HUDEP-2 (cell line): ENCODE measurements around the gene PPFIA4.

Experiments
- DNase-seq, 76 experiments: peaks; one replicate each; lab custom pipeline; 2025; ENCODE audit not compliant: unreplicated experiment in 76 of 76; lab: John Stamatoyannopoulos, UW

PPFIA4 gene

DNA sequence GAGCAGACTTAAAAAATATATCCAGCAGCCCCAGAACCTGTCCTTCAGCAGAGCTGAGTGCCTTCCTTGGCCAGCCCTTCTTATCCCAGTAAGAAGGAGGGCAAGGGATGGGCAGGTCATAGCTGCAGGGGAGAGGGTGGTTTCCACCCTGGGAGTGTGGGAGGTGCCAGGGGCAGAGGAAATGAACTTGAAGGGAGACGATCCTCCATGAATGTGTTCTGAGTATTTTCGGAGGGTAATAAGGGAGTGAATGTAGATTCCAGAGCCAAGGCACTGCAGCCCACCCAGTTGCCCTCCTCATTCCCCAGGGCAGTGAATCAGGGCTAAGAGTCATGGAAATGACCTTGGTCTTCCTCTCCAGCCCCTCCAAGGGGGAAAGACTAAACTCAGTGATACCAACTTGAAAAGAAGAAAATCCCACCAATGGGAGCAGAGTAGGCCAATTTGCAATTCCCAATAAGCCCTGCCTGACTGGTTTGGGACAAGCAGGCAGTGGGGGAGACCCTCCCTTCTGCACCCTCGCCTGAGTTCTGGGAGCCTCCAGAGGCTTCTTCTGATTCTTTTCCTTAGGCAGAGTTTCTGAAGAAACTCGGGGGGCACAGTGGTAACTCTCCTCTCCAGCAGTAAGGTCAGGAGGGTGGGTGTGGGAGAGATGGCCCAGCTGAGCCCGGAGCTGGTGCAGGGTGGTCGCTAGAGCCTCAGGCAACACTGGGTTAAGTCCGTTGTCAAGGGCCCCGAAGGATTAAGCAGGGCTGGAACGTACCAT lies 55.4 kb downstream of the PPFIA4 start:
- no peak for DNase-seq

DNA sequence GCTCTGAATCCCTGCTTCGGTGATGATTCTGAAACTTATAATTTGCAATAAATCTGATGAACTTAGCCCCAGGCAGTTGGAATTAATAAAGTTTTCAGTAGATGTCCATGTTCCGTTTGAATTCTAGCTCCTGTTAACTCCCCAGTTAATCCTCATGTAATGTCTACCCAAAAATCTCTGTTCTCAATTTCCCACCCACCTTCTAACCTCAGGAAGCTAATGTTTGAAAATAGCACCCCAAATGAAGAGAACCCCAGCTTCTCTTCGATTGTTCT lies 55.9 kb downstream of the PPFIA4 start:
- no peak for DNase-seq

DNA sequence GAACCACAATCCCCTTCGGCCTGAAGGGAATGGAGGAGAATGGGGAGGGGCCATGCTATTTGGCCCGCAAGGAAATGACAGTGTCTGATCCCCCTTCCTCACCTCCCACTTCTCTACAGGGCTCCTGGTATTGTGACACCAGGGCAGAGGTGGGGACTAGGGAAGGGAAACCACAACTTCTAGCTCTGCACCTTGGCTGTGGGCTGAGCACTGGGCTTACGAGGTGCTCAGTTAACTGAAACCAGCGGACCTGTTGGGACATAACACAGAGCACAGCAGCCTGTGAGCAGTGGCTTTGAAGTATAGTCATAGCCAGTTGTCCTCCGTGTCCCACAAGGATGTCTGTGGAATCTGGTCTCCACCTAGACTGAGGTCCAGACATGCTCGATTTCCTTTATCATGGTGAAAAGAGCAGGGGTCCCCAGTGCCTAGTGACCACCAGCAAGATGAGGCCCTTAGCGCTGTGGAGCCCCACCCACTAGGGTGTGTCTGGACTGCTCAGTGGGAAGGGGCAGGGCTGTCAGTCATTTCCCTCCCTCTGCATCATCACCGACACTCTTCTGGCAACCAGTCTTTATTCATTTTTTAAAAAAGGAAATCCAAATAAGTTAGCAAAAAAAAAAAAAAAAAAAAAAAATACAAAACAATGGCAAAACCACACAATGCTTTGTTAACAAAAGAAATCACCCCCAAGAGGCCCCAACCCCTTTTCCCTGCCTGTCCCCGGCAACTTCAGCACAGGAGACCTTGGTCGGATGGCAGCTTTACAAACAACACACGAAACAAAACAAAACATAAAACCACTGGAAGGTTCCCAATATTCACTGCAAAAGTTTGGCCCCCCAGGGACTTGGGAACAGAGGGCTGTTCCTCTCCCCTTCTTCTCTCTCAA lies 56.5 kb downstream of the PPFIA4 start:
- no peak for DNase-seq

DNA sequence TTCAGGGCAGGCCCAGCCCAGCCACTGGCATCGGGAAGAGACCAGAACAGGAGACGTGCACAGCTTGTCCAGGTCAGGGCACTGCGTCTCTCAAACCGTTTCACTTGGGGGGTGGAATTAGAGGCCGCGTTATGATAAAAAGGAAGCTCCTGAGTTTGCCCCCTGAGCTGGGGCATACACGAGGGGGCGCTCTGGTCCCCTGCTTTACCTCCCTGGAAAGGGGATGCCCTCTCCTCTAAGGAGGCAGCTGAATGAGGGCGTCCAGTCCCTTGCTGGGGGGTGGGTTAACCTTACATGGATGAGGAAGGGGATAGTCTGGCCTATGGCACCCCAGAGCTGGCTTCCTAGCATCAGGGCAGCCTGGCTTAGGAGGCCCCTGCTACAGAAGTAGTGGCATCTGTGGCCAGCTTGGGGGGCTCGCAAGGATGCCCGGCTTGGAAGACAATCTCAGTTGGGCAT lies 57.2 kb downstream of the PPFIA4 start:
- DNase-seq, result no peak

DNA sequence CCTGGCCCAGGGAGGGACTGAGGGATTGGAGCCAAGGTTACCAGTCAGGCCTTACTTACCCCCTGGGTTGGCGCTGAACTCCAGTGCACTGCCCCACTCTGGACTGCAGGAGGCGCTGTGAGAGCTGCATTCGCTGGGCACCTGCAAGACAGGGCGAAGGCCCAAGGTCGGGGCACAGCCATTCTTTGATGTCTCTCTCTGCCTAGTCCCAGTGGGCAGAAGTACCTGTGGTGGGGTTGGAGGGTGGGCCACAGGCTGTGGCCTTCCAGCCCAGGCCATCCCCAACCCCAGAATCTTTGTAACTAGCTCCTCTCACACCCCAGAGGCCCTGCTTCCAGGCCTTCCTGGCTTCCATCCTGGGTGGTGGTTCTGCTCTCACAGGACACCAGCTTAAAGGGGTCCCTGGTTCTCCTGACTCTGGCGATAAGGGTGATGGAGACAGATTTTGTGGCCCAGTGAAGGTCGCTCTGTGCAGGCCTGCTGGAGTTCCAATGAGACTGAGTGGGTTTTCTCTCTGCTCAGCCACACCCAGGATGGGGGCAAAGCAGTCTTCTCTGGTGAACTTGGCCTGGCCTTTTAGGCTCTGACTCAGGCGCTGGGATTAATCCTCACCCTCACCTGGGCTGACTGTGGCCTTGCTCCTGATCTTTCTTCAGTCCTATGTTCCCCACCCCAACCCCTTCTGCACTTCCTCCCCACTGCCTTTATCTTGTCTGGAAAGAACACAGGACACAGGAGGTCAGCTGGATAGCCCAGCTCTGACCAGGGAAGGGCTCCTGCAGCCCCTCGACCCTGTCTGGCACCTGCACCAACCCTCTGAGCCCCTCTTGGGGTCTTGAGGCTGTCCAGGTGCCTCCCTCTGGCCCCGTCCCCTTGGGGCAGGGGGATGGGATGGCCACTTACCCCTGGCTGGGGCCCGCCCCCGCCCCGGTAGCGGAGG lies 58.6 kb downstream of the PPFIA4 start:
- peak in 36 of 76 experiments; percentile 2 to 60 (median 15) for DNase-seq

DNA sequence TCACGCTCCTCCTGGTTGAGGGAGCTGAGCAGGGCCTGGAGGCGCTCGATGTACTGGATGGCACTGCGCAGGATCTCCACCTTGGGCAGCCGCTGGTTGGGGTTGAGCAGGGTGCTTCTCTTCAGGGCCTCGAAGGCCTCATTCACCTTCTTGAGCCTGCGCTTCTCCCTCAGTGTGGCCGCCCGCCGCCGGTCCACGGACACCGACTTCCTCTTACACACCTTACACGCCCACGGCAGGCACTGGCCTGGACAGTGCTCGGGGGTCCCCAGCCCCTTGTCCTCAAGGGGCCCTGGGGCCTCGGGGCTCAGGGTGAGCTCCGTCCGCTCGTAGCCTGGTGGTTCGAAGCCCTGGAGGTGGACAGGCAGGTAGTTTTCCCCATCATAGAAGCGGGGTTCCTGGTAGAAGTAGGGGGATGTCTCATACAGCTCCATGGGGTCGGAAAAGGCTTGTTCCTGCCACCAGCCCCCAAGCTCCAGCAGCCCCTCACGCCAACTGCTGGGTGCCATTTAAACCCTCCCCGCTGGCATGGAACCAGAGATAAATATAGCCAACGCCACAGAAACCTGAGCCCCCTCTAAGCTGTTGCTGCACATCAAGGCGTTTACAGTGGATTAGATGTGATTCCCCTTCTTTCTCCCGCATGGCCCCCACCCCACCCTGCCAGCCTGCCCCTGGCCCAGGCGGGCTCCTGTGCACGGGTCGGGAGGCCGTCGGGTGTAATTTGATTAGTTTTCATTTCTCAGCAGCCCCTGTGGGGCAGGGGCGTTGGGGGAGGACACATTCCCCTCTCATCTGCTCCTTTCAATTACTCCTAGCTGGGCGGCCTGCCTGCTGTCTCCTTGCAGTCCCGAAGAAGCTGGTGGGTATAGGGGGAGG lies 59.5 kb downstream of the PPFIA4 start, which contains the start of gene MYOG:
TSS of gene MYOG (minus strand) at position 485 of the 879 bp plus-strand sequence. CDS start at position 434, 51 bp downstream.
- no peak for DNase-seq

DNA sequence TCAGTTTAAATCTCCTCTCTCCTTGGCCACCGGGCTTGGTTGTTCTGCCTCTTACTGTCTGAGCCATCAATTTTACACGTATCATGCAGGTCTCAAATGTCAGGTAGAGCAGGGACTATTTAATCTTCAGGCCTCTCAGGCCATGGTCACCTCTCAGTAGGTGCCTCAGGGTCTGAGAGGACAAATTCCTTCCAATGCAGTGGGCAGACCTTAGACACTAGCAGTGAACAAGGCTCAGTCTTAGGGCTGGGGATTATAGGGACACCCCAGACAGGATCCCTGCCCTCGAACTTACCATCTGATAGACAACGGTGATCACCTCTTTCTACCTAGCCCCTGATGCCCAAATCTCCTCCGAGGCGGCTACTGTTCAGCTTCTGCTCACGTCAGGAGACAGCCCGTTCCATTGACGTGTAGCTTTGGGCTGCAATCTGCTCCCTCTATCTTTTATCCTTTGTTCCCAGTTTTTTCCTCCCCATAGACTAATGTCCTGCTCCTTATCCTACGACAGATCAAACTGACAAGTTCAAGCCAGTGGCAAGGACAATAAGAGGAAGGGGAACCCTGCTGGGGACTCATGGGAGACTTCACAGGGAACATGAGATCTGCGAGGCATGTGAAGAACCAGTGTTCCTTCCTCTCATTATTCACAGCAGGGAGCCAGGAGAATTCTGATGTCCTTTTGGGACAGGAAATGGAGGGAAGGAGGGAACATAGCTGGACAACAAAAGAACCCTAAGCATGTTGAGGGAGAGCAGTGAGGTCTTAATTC lies 60.9 kb downstream of the PPFIA4 start:
- no peak for DNase-seq

DNA sequence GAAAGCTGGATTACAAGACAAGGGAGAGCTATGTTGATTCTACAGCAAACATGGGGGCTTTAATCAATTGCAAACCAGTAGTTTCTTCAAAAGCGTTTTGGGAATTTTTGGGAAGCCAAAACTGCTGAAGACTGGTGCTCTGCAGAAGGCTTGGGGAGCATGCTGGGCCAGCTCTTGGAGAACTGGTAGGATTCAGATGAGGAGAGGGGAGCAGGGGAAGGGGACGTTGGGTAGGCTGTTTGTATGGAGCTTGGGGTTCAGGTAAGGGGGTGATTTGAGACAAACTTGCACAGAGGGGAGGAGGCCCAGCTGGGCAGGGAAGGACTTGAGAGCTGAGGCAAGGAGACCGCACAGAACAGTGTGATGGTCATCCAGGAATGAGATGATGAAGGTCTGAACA lies 62.1 kb downstream of the PPFIA4 start:
- DNase-seq, result no peak

DNA sequence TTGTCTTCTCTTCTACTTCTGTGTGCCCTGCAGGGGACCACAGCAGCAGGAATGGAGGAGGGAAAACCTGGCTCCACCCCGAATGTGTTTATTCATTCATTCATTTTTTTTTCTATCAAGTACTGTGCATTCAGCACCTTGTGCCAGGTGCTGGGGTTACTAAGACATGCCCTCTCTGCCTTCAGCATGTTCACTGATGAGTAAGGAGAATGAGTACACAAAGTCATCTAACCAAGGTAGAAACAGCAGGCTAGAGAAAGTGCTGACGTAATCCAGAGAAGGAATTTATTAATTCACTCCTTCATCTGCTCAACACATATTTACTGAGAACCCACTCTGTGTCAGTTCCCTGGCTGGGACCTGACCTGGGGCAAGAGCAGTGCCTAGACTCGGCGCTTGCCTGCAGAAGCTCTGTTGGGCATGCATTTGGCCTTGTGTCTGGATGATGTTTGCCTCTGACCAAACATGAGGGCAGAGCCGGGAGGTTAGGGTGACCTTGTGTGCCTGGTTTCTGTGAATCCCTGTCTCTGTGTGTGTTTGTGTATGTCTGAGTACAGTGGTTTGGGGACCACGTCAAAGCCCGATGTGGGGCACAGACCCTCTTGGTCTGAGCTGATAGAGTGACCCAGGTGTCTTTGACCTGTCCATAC lies 62.8 kb downstream of the PPFIA4 start:
- DNase-seq, result no peak

DNA sequence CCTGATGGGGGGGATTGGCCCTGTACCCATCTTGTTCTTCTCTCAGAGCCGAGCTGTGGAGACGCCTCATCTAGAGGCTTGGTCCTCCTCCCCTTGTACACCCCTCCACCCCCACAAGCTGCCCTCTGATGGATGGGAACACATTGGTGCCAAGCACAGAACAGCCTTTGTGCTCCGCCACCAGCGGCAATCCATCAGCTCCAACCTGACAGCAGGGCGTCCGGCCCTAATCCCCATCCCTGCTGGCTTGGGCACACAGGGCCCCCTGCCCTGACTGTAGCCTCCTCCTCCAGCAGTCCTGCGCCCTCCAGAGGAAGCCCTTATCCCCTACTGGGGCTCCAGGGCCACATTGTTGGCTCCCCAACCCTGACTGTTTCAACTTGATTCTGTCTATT lies 63.4 kb downstream of the PPFIA4 start:
- no peak for DNase-seq

DNA sequence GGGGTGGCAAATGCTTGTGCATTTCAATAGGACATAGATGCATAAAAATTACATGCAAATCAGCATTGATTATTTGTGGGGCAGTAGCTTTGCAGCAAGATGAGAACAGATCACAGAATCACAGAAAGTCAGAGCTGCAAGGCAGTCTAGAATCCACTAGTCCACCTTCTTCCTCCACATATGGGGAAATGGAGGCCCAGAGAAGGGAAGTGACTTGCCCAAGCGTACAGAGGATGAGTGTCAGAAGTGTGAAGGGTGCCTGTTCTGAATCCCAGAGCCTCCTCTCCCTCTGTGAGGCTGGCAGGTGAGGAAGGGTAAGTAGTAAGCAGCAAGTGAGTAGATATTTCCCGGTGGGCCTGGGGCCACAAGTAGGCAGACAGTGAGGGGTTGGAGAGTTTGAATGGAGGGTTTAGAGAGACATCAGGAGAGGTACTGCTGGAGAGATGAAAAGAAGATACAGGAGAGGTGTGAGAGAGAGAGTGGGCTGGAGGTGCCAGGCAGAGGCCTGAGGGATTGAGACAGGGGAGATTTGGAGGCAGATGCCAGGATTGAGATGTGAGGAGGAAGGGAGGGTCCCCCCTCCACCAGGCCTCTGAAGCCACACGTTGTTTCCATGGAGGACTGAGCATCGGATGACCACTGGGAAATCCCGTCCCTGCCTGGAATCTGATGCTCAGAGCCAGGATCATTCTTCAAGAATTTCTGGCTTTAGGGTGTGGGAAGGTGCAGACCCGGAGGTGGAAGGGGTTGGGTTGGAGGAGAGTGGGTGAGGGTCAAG lies 64.3 kb downstream of the PPFIA4 start:
- DNase-seq, result no peak

DNA sequence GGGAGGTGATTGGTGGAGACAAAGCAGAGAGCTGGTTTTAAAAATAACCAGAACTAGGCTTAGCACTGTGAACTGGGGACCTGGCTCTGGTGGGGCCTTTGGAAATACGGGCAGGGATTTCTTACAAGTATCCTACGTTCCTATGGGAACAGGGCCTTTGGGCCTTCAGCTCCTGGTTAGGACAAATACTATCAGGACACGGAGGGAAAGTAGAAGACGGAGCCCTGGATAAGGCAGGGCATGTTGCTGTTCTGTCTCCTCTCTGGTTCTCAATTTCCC lies 64.8 kb downstream of the PPFIA4 start:
- no peak for DNase-seq

DNA sequence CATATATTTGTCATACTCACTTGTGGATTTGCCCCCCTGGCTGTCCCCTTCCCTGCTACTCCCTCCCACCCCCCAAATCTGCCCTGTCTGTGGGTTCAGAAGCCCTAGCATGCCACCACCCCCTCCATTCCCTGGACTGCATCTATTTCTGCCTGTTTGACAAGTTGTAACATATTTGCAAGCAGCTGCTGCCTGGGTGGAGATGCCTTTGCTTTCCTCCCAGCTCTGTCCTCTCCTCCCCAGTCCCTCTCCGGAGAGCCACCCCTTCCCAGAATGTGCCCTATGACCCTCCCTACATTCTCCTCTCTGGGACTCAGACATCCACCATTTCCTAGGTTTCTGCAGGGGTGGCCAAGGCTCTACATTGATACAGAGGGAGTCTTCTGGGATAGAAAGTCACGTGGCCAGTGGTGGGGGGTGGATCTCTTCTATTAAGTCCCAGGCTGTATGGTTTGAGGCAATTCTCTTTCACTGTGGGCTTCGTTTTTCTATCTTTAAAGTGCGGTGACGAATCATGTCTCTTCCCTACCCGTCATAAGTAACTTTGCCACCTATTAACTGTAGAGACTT lies 65.6 kb downstream of the PPFIA4 start:
- no peak for DNase-seq

DNA sequence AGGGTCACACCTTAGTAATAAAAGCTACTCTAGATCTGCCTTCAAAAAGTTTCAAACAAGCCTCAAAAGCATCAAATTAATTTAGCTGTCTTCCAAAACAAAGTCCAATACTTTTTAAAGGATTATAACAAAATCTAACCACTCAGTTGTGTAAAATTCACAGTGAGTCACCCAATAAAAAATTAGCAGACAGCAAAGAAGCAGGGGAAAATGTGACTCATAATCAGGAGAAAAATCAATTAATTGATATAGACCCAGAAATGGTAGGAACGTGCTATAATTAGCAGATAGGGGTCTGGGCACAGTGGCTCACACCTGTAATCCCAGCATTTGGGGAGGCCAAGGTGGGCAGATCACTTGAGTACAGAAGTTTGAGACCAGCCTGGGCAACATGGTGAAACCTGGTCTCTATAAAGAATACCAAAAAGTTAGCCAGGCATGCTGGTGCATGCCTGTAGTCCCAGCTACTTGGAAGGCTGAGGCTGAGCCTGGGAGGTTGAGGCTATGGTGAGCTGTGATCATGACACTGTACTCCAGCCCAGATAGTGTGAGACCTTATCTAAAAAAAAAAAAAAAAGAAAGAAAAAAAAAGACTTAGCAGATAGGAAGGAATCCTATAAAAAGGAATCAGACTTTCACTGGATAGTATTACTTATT lies 67.6 kb downstream of the PPFIA4 start:
- no peak for DNase-seq

DNA sequence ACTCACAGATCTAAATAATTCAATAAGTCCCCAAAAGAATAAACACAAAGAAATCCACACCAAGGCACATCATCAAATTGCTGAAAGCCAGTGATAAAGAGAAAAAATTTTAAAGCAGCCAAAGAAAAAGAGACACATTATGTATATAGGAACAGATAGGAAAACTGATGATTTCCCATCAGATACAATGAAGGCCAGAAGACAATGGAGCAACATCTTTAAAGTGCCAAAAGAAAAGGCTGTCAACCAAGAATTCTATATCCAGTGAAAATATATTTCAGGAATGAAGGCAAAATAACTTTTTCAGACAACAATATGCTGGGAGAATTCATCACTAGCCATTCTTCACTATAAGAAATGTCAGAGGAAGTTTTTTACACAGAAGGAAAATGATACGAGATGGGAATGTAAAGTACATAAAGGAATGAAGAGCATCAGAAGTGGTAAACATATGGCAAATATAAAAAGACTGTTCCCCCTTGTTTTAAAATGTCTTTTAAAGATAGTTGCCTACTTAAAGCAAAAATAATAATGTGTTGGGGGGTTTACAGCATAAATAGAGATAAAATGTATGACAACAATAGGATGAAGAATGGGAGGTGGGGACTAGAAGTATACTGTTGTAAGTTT lies 68.9 kb downstream of the PPFIA4 start:
- DNase-seq, result no peak

DNA sequence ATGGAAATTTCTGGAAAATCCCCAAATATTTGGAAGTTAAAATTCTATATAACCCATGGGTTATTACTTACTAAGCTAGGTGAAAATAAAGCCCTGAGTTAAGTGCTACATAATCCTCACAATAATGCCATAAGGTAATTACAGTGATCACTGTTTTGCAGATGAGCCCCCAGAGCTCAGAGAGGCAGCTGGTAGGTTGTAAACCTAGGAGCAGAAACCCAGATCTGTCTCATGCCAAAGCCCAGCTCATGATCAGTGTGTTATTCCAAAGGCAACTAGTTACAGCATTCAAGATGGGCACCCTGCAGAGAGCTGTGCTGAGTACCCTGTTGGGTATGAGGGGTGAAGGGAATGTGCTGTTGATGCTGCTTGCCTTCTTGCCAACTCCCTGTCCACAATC lies 70.3 kb downstream of the PPFIA4 start:
- no peak for DNase-seq

DNA sequence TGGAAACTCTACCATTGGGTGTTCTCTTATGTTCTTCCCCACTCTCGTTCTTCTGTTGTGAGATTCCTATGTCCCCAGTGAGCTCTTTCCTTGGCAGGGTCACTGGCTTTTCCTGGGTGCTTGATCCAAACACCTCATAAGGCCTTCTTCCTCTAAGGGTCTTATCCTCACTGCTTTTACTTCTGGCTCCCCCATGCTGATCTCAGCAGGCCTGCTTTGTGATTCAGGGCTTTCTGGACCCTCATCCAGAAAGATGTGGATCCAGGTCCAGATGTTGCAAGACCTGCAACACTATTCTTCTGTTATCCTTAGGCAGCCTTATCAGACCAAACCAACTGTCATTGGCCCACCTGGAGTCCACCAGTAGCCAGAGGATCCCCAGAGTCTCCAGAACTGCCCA lies 70.7 kb downstream of the PPFIA4 start:
- no peak for DNase-seq
